Panc1 (cell line): Measurements from ENCODE around the gene PSMD6. TPM values are rescaled to one million over a fixed set of nuclear protein-coding genes. Genes with fewer than 3 reads are reported as not detected.

ENCODE experiments used
- ATAC-seq: fragments of 200-7000 bp; cut with Tn5 transposase; 2 replicates; pipeline ENCODE4 v1.9.1; 2020; ENCODE audit warnings: mild to moderate bottlenecking, moderate library complexity
- BruUV-seq: library from RNA; stranded (reverse); fragments of 400-500 nt; replicated peaks from 2 replicates; lab custom pipeline; 2021; lab: Mats Ljungman, UMichigan
- CTCF ChIA-PET: fragments of 300-600 bp; sonication (Branson Sonifier 250); formaldehyde crosslinking; loops from one replicate; lab custom pipeline; 2022; ENCODE audit warnings: antibody characterized with exemption; lab: Charles Lee
- POLR2A ChIA-PET: fragments of 300-600 bp; sonication (Branson Sonifier 250); formaldehyde crosslinking; loops from one replicate; lab custom pipeline; 2022; ENCODE audit warnings: antibody characterized with exemption; lab: Charles Lee
- DNase-seq: peaks from one replicate; pipeline ENCODE4 v3.0.0-alpha.2; 2010; ENCODE audit warnings: low read depth, low spot score
- H3K27ac ChIP-seq: 2 replicates; pipeline ENCODE4 v1.5.1; 2011; ENCODE audit warnings: mild to moderate bottlenecking, low read length, inconsistent platforms
- H3K27me3 ChIP-seq: fragments of 200-500 bp; sonication (Bioruptor generic); 2 replicates; pipeline ENCODE4 v1.6.0; 2014; ENCODE audit warnings: low read length, inconsistent platforms; ENCODE audit not compliant: control insufficient read depth, insufficient read depth
- H3K36me3 ChIP-seq: fragments of 200-500 bp; sonication (Bioruptor generic); 2 replicates; pipeline ENCODE4 v1.5.1; 2014; ENCODE audit warnings: inconsistent platforms, mild to moderate bottlenecking, low read length, moderate library complexity; ENCODE audit not compliant: control insufficient read depth, insufficient read depth
- H3K4me1 ChIP-seq: 2 replicates; pipeline ENCODE4 v1.5.1; 2011; ENCODE audit warnings: inconsistent platforms, mild to moderate bottlenecking, low read length, moderate library complexity; ENCODE audit not compliant: control insufficient read depth, insufficient read depth
- H3K4me3 ChIP-seq, 2 experiments: 2 replicates each; pipeline ENCODE4 v1.5.1; 2011 to 2012; ENCODE audit warnings: low read depth in 2 of 2, low read length in 2 of 2, mild to moderate bottlenecking in 2 of 2, inconsistent platforms in 1 of 2, moderate library complexity in 1 of 2
- H3K9me3 ChIP-seq: fragments of 200-500 bp; sonication (Bioruptor generic); 2 replicates; pipeline ENCODE4 v1.5.1; 2014; ENCODE audit warnings: low read depth, mild to moderate bottlenecking, inconsistent platforms, low read length, moderate library complexity; ENCODE audit not compliant: control insufficient read depth, insufficient read depth
- CTCF ChIP-seq: fragments of 450-650 bp; IDR thresholded peaks from 2 replicates; pipeline ENCODE4 v1.5.1; 2017; ENCODE audit warnings: mild to moderate bottlenecking
- POLR2AphosphoS5 ChIP-seq: IDR thresholded peaks from 2 replicates; pipeline ENCODE4 v1.6.1; 2012; ENCODE audit warnings: mild to moderate bottlenecking, low read depth, low read length, moderate library complexity
- REST ChIP-seq, 2 experiments: IDR thresholded peaks; 2 replicates each; pipeline ENCODE4 v1.6.1; 2011 to 2012; ENCODE audit warnings: low read depth in 2 of 2, control low read depth in 1 of 2, low read length in 1 of 2, mild to moderate bottlenecking in 1 of 2, moderate library complexity in 1 of 2; ENCODE audit not compliant: insufficient read depth in 1 of 2
- SIN3A ChIP-seq: IDR thresholded peaks from 2 replicates; pipeline ENCODE4 v1.6.1; 2012; ENCODE audit warnings: low read depth, mild to moderate bottlenecking, low read length, moderate library complexity, borderline replicate concordance; ENCODE audit not compliant: insufficient read depth
- TCF7L2 ChIP-seq: IDR thresholded peaks from 2 replicates; pipeline ENCODE4 v1.6.1; 2011; ENCODE audit warnings: mild to moderate bottlenecking, low read depth, low read length, inconsistent platforms
- in situ Hi-C: cut with HindIII; loops from 2 replicates; pipeline ENCODE4 v1.10.0; 2016; ENCODE audit warnings: low sequenced_read_pairs, low pct_unique_long_range_greater_than_20kb
- intact Hi-C: fragments of 100-400 bp; cut with micrococcal nuclease; formaldehyde crosslinking; loops from one replicate; pipeline ENCODE4 v1.10.0; 2022; ENCODE audit not compliant: unreplicated experiment
- total RNA-seq: library from RNA; stranded (reverse); gene quantifications from one replicate; pipeline ENCODE4 v1.2.1, GENCODE V29; 2021; ENCODE audit not compliant: unreplicated experiment

The PSMD6 gene
- total RNA-seq, 1 experiment from 2014 or later: 55.6 TPM

- TF ChIP-seq CTCF: no peak
- no peak for TF ChIP-seq POLR2AphosphoS5
- TF ChIP-seq REST (IDR thresholded peaks at IDR 0.05; ENCODE audit: insufficient read depth in 1 of 2, low read depth in 2 of 2, low read length in 1 of 2): no peak
- no peak for TF ChIP-seq SIN3A
- no peak for ATAC-seq
- ChIA-PET POLR2A (no interaction called here), CTCF (no interaction called here)
- intact Hi-C loops (no loop called here), in situ Hi-C loops (no loop called here)
- DNase-seq: no peak
- H3K4me1 ChIP-seq: peaks cover 2% of the 10 kb centered on the region; the same call in 1 of the 2 replicates
- peak overlapping the region; percentile 57; the same call in 1 of the 2 replicates for H3K27ac ChIP-seq
- no peaks in the 10 kb centered on the region for H3K27me3 ChIP-seq
- H3K36me3 ChIP-seq: peaks cover 16% of the 10 kb centered on the region
- no peaks in the 10 kb centered on the region for H3K9me3 ChIP-seq
- peak overlapping the region; percentile 82 to 95; a peak in 3 of 4 replicates for H3K4me3 ChIP-seq
- BruUV-seq: no TSS peak
Measured at GRCh38 chr3:64023861-64024223, 548 bp upstream of the PSMD6 start.

GRCh38 chr3:64022451-64023186 is 675 bp downstream of the PSMD6 start:
- no peak for DNase-seq
- H3K4me3 ChIP-seq: peak overlapping the region; percentile 82 to 95
- ATAC-seq: peak; percentile 43
- in situ Hi-C loops (no loop called here), intact Hi-C loops (no loop called here)
- no peaks in the 10 kb centered on the region for H3K9me3 ChIP-seq
- TF ChIP-seq CTCF: no peak
- no peak for TF ChIP-seq TCF7L2
- TF ChIP-seq REST (IDR thresholded peaks at IDR 0.05; ENCODE audit: insufficient read depth in 1 of 2, low read depth in 2 of 2, low read length in 1 of 2): no peak
- TF ChIP-seq POLR2AphosphoS5: no peak
- no peak for TF ChIP-seq SIN3A
- H3K27me3 ChIP-seq: no peaks in the 10 kb centered on the region
- peaks cover 22% of the 10 kb centered on the region for H3K36me3 ChIP-seq
- POLR2A ChIA-PET: no interaction called here
- H3K27ac ChIP-seq: peak overlapping the region; percentile 80
- BruUV-seq: TSS peak; percentile 81
- CTCF ChIA-PET: no interaction called here
- H3K4me1 ChIP-seq: peaks cover 2% of the 10 kb centered on the region; the same call in 1 of the 2 replicates
